Measurements from ENCODE around the gene MOB3C. TPM values are rescaled to one million over a fixed set of nuclear protein-coding genes. Genes with fewer than 3 reads are reported as not detected.

MOB3C gene
- total RNA-seq, 1 donor from 2014 or later, result 19.6 TPM

- DNase-seq, result no peak
These were observed 46.5 kb downstream of the MOB3C start for GRCh38 chr1:46569884-46570725.

GRCh38 chr1:46569116-46569515, 47.5 kb downstream of the MOB3C start:
- DNase-seq, result no peak

- DNase-seq, result no peak
These were observed 48.1 kb downstream of the MOB3C start for GRCh38 chr1:46568461-46568891.

GRCh38 chr1:46563341-46563740, 53.3 kb downstream of the MOB3C start:
- DNase-seq, result no peak

- DNase-seq, result no peak
These were observed 54.1 kb downstream of the MOB3C start for GRCh38 chr1:46562498-46562897.

GRCh38 chr1:46558966-46559365, 57.6 kb downstream of the MOB3C start:
- no peak for DNase-seq

- DNase-seq, result no peak
These were observed 58.3 kb downstream of the MOB3C start for GRCh38 chr1:46558141-46558963.

Other genes starting within 250 kb of the MOB3C start
- 1.0 and 2.6 TPM in 2 replicates for gene FAAH, start 222.5 kb downstream of the MOB3C start, total RNA-seq
- not detected in 2 replicates for gene DMBX1, start 127.0 kb downstream of the MOB3C start, total RNA-seq
- not detected in 2 replicates for gene KNCN, start 65.2 kb downstream of the MOB3C start, total RNA-seq
- gene MKNK1, start 12.5 kb downstream of the MOB3C start, total RNA-seq, result 24.1 and 26.4 TPM in 2 replicates
- 36.2 and 42.3 TPM in 2 replicates for gene ATPAF1, start 51.6 kb upstream of the MOB3C start, total RNA-seq
- gene TEX38, start 55.0 kb upstream of the MOB3C start, total RNA-seq, result 0.34 TPM in 1 of 2 replicates, not detected in the other
- gene EFCAB14, start 102.3 kb upstream of the MOB3C start, total RNA-seq, result 90.7 and 155 TPM in 2 replicates
- gene CYP4B1, start 182.2 kb upstream of the MOB3C start, total RNA-seq, result 0.17 TPM in 1 of 2 replicates, not detected in the other